OCI-M2 (cell line): ENCODE data around the gene MVB12B.

ENCODE experiments used
- DNase-seq: peaks from one replicate; lab custom pipeline; 2025; ENCODE audit not compliant: unreplicated experiment; lab: John Stamatoyannopoulos, UW

The MVB12B gene

DNA sequence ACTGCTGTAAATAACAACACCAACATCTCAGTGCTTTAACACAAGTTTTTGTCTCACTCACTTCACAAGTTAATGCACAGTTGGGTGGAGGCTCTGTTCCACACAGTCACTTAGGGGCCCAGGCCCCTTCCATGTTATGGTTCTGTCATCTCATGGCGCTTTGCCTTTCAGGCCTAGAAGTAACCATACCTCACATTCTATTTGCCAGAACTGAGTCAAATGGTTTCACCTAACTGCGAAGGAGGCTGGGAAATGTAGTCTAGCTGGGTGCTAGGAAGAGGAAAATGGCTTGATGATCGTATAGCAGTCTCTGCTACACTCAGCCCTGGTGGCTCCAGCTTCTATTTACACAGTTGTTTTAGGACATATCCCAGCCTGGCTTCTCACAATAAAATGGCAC lies 23.1 kb upstream of the MVB12B start:
- DNase-seq: no peak

DNA sequence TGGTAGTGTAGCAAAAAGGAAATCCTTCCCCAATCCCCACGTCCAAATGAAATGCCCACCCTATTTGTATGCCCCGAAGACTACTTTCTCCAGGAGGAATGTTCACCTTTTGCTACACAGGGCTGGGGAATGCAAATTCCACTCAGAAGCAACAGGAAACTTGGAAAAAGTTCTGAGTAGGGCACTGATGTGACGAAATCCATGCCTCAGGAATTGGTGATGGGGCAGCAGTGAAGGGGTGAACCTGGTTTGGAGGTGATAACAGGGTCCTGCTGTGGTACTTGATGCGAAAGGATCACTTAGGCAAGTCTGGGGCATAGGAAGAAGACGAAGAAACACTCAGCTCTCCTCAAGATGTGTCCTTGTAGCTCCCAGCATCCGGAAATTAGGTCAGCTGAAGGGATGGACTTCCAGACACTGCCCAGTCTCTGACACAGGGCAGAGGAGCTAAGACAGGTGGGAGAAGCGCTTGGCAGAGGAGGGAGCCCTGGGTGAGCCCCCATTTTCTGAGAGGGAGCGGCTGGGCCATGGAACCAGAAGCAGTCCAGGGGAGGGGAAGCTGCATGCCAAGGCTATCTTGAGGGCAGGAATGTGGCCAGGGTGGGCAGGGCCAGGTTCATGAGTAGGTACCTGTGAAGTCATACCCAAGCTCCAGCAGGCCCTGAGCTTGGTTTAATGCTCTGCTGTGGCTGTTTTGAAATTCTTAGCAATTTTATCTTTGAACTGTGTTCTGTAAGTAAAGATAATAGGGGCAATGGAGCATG lies 22.2 kb upstream of the MVB12B start:
- DNase-seq: no peak

DNA sequence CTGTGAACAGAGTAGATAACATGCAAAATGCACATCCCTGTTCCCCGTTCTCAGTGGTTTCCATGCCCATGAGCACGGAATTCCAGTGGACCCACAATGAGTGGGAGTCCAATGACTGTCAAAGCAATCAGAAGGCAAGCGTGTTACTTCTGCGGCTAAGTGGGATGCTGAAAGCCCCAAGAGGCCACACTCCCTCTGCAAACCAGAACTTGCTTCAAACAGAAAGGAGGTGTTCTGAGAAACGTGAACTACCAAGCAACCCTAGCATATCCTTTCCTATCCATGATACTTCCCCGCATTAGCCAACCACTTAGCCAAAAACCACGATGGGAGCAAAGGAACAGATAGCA lies 21.7 kb upstream of the MVB12B start:
- DNase-seq: no peak

DNA sequence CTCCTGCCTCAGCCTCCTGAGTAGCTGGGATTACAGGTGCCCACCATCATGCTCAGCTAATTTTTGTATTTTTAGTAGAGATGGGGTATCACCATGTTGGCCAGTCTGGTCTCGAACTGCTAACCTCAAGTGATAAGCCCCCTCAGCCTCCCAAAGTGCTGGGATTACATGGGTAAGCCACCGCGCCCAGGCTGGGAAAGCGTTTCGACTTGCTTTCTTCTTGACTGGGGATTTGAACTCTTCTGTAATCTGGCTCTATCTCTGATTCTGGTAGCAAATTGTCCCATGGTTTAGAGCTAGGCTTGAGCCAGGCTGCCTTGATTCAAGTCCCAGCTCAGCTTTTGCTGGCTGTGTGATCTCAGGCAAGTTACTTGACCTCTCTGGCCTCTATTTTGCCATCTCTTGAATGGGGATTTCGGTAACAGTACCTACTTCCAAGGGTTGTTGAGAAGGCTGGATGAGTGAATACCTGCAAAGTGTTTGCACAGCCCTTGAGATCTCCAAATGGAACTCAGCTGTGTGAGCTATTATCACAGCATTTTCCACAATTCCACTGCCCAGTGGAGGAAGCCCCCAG lies 20.5 kb upstream of the MVB12B start:
- DNase-seq: no peak

DNA sequence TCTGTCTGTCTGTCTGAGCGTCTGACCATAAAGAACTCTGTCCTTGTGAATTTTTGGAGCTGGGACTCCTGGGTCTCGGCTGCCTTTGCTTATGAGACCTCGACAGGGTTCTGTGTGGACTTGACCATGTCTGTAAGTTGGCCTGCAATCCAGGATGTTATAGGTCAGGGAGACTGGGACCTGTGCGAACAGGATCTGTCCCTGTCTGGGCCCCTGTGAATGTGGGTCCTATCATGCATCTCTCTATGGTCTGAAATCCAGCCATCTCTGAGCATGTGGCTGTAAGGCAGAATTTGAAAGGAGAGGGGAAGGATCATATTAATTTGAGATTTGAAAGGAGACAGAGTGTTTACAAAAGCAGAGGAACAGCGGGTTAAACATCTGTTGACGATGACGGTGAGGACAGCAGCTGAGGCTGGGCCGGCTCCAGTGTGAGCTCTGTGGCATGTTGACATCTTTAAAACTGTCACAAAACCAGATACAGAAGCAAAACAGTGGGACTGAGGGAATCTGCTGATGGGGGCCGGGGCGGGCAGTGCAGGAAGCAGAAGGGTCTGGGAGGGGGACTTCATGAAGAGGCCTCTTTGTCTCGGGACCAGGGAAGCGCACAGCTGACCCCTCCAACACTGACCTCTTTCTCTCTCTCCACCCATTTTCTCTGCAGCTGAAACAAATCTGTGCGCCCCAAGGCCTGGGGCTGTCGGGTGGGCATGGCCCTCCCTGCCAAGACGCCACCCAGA lies 19.1 kb upstream of the MVB12B start:
- DNase-seq: no peak

DNA sequence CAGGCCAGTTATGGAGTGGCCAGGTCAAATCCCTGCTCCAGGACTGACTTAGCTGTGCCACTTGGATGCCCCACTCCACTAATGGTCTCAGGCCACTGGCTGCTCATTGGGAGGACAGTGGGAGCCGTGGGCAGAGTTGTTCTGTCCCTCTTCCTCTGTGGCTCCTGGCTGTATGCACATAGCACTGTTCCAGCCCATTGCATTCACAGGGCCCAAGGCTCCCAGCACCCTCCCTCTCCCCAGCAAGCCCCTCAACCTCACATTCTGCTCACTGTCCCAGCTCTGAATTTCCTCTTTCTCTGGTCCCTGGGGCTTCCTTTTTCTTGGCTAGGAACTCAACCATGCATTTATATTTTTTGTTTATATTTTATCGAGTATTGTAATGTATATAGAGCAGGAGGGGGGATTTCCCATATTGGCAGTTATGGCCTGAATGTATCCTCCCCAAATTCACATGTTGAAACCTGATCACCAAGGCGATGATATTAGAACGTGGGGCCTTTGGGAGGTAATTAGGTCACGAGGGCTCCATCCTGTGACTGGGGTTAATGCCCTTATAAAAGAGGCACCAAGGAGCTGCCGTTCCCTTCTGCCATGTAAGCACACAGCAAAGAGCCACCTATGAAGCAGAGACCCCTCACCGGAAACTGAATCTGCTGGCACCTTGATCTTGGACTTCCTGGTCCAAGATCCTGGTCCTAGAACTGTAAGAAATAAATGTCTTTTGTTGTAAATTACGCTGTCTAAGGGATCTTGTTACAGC lies 17.0 kb upstream of the MVB12B start:
- no peak for DNase-seq

DNA sequence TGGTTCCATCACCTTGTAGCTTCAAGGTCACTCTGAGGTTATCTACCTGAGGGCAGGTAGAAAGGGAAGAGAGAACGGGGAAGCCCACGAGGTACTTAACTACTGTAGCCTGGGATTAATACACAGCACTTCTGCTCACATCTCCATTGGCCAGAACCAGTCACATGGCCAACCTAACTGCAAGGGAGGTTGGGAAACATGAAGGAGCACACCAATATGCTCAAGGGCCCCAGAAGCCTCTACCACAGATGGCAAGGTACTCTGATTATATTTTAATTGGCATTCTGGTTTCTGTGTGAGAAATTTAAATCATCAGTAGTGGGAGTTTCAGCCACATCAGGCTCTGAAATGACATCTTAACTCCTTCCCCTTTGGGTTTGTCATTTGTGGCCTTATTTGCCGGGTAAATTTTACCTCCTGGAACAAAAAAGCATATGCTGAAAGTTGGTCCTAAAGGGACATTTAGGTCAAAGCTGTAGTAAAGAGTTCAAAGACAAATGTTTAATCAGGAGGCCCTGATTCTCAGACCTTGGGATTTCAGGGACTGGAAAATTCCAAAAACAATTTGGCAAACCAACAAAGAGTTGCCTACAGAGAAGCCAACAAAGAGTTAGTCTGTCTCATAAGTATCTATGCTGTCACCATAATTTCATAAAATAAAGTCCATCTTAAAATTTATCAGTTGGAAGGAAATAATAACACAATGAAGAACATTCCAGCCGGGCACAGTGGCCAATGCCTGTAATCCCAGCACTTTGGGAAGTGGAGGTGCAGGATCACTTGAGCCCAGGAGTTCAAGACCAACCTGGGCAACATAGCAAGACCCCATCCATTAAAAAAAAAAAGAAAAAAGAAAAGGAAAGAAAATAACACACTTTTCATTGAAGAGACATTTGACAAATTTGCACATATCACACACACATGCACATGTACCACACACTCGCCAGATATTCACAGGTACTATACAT lies 13.8 kb upstream of the MVB12B start:
- DNase-seq: no peak

DNA sequence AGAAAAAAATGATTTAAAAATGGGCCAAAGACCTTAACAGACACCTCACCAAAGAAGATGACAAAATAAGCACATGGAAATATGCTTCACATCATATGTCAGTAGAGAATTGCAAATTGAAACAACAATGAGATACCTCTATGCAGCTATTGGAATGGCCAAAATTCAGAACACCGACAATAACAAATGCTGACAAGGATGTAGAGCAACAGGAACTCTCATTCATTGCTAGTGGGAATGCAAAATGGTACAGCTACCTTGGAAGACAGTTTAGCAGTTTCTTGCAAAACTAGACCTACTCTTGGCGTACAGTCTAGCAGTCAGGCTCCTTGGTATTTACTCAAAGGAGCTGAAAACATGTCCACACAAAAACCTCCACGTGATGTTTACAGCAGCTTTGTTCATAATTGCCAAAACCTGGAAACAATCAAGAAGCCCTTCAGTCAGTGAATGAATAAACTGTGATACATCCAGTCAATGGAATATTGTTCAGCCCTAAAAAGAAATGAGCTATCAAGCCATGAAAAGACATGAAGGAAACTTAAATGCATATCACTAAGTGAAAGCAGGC lies 10.5 kb upstream of the MVB12B start:
- DNase-seq: no peak

DNA sequence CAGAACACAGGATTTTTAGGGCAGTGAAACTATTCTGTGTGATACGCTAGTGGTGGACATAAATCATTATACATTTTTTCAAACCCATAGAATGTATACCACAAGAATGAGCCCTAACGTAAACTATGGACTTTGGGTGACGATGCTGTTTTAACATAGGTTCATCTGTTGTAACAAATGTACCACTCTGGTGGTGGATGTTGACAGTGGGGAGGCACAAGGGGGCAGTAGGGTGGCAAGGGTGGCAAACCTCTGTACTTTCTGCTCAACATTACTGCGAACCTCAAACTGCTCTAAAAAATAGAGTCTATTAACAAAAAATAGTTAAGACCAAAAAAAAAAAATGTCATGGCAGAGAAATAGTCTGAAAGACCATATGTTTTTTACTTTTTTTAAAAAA lies 9.1 kb upstream of the MVB12B start:
- no peak for DNase-seq

DNA sequence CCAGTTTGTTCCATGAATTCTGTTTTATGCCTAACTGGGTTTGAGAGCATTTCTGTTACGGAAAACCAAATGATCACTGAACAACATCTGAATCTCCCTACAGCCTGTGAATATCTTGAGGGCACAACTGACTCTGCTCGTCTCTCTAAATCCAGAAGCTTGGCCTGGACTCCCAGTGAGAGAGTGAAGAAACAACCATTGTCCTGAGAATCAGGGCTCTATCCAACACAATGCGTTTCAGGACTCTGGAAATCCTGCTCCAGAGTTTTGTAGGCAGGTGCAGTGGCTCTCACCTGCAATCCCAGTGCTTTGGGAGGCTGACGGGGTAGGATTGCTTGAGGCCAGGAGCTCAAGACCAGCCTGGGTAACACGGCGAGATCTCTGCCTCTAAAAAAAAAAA lies 7.8 kb upstream of the MVB12B start:
- no peak for DNase-seq

DNA sequence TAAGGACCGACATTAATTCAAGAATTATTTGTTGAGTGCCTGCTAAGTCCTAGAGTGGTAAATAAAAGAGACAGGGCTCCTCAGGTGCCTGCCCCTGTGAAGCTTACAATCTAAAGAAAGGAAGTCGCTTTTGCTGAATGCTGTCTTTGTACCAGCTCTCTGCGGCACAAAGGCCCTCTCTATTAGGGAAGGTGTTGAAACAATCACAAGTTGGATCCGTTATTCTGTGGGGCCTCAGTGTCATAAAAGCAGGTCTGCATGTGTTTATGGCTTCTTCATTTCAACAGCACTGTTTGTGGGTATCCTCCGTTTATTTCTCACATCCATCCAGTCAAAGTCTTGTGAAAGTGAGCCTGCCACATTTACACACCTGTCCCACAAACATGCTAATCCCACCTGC lies 7.0 kb upstream of the MVB12B start:
- DNase-seq: no peak

DNA sequence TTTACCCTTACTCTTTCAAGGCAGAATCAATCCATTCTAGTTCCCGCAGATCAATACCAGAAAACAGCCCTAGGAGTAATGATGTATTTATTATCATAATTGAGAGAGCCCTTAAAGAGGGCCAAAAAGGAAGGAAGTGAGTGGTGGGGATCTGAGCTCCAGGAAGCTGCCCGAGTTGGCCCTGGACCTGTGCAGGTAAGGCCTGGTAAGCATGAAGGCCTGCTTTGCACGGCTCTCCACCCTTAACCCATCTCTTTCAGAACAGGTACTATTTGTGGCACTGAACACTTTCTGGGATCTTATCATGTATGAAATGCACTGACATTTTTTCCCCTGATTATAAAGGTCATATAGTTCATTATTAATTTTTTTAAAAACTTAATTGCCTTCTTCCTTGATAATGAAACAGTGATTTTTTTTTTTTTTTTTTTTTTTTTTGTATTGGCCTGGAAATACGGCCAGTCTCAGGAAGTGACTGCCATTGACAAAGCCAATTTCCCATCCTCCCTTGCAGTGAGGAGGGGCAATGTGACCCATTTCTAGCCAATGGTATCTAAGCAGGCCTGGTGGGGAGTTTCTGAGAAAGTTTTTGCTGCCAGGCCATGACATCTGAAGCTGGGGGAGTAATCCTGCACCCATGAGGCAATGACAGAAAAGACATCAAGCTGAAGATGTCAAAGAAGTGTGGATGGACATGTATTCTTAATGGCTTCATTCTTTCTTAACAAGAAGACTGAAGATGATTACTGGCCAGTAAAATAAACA lies 6.3 kb upstream of the MVB12B start:
- no peak for DNase-seq

DNA sequence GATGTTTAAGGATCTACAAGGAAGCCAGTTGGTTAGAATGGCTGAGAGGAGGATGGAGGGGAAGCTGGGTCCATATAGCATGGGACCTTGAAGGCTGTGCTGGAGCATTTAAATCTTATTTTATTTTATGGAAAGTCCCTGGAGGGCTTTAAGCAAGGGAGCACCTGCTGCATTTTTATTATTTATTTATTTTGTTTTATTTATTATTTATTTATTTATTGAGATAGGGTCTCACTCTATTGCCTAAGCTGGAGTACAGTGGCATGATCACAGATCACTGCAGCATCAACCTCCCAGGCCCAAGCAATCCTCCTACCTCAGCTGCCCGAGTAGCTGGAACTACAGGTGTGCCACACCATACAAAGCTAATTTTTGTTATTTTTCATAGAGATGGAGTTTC lies 4.9 kb upstream of the MVB12B start:
- DNase-seq: no peak

DNA sequence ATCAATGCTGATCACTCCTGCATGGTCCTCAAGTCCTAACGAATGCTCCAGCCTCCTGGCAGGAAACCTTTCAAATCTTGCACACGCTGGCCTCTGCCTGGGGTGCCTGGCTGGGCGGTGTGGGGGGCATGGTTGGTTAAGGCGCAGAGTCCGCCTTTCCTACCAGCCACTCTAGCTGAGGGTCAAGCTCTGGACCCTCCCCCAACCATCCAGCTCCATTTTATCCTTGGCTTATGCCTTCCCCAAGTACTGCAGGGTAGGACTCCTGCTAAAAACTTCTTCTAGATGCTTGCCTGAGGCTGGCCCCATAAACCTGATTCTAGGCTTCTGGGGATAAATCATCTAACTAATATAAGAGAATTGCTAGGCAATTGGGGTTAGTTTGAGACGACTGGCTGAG lies 808 bp upstream of the MVB12B start:
- DNase-seq: no peak

DNA sequence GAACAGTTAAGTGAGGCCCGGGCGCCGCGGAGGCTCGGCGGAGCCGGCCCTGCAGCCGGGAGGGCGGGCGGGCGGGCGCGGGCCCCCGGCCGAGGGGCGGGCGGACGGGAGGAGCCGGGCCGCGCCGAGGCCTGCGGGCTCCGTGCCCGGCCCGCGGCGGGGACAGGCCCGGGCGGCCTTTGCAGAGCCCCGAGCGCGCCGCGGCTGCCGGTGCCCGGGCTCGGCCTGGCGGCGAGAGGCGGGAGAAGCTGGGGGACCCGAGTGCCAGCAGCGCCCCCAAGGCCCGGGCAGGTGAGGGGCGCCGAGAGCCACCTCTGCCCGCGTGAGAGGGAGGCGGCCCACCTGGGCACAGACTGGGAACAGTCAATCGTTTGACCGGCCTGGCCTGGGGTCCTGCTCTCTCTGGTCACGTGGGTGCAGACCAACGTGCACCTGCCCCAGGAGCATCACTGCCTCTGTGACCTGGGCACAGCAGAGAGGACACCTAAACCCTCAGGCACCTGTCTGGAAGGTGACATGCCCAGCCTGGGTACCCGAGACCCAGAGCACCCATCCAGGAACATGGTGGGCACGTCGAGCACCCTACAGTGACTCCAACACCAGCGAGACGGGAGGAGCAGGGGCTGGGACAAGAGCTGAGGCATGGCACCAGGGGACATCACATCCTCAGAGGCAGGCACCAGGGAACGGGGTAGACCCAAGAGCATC lies 531 bp downstream of the MVB12B start:
- no peak for DNase-seq

DNA sequence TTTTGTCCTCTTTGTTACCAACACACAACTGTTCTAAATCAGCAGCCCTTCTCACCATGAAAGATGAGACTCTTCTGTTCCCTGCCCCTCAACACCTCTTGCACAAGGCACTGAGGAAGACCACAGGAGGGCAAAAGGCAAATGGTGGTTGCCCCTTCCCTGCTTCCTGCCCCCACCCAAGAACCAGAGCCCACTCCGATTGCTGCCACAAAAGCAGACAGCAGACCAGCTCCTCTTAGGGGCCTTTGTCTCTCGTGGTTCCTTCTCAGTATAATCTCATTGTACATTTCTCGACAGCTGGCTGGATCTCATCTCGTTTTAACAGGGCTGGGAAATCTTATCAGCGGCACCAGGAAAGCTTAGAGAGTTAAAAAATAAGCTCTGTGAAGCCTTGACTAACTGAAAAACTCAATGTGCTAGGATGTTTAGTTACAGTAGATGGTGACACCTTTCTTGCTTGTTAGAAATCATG lies 1.1 kb downstream of the MVB12B start:
- no peak for DNase-seq

DNA sequence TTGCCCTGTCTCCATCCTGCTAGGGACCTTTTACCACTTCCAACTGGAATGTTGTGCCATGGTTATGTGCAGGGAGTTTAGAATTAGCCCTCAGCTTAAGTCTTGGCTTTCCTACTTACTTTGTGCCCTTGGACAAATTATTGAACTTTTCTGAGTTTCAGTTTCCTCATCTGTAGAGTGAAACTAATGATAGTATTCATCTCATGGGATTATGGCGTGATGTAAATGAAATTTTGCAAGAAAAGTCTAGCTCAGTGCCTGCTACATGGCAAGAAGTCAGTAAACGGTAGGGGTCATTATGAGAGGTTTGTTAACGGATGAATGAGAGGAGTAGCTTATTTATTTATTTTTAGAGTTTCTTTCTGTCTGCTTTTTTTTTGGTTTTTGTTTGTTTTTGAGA lies 1.8 kb downstream of the MVB12B start:
- DNase-seq: no peak

DNA sequence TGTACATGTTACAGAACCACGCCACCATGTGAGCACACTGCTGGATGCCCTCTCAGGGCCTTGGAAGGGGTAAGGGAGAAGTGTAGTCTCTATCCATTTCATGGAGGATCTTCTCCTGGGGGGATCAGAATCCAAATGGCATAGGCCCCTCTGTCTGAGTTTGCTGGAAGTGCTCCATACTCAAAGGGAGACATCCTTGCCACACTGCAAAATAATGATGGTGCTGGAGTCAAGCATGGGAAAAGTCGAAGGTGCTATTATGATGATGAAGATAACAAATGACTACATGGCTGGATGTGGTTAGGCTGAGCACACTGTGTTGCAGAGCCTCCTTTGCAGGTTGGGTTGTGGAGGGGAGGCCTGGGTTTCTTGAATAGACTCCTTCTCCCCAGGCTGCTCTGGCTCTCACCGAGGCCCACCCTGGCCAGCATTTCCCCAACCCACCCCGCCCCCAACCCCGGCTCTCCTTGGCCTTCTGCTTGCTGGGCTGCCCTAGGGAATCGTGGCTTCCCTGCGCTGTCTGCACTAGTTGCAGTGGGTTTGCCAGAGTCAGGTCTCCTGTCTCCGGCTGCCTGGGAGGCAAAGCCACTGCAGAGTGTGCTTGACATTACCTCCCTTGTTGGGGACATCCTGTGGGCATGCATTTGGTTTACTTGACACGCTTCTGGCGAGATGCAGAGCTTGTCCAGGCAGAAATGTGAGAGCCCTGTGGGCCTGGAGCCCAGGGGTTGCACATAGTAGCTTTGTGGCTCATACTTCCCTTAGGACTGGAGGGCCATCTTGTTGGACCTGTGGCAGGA lies 3.0 kb downstream of the MVB12B start:
- no peak for DNase-seq
